HuH-7.5 (cell line): ENCODE measurements around the gene TKT.

Experiments
- DNase-seq: peaks from one replicate; pipeline ENCODE4 v3.0.0; 2011; ENCODE audit warnings: low spot score

The TKT gene

DNA sequence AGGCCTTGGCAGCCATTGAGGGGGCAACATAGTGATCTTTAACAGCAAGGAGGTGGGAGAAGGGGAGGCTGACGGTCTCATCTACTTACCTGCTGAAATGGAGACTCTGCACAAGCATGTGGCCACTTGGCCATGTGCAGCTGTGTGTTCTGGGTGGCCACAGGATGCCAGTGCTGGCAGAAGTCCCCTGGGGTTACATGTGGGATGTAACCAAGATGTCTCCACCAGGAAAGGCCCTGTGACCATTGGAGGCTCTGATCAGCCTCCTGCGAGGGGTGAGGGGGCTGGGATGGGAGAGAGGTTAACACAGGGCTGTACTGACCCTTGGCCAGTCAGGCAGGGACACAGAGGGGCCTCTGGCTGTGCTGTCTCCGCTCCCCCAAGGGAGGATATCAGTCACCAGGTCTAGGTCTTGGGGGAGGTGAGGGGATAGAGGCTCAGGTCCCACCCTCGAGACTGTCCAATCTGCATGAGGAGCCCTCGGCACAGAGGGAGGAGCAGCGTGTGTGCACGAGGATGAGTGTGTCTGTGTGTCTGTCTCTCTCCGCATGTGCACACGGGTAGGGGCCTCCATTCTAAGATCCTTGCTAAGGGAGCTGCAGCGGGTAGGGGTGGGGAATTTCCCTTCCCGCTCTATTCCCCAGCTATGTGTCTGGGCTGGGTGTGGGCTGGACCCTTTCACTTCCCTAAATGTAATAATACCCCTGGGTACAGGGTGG lies 75.4 kb downstream of the TKT start:
- DNase-seq, result no peak

DNA sequence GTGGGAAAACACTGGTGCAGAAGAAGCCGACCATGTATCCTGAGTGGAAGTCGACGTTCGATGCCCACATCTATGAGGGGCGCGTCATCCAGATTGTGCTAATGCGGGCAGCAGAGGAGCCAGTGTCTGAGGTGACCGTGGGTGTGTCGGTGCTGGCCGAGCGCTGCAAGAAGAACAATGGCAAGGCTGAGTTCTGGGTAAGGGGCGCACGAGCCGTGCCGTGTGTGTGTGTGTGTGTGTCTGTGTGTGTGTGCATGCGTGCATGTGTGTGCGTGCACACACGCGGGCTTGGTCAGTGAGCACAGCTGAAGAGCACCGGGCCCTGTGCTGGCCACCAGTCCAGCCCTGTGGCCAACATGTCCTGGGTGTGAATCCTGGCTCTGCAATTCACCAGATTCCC lies 76.2 kb downstream of the TKT start:
- no peak for DNase-seq

DNA sequence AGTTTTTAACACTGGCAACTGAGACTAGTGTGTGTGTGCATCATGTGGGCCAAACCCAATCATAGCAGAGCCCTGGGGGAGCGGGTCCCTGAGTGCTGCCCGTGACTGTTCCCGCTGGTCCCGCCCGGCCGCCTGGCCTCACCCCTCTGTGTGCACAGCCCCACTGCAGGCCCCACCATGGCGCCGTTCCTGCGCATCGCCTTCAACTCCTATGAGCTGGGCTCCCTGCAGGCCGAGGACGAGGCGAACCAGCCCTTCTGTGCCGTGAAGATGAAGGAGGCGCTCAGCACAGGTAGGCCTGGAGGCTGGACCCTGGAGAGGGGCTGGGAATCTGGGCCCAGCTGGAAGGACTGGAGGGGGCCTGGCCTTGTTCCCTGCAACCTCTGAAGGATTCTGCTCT lies 77.6 kb downstream of the TKT start:
- no peak for DNase-seq

DNA sequence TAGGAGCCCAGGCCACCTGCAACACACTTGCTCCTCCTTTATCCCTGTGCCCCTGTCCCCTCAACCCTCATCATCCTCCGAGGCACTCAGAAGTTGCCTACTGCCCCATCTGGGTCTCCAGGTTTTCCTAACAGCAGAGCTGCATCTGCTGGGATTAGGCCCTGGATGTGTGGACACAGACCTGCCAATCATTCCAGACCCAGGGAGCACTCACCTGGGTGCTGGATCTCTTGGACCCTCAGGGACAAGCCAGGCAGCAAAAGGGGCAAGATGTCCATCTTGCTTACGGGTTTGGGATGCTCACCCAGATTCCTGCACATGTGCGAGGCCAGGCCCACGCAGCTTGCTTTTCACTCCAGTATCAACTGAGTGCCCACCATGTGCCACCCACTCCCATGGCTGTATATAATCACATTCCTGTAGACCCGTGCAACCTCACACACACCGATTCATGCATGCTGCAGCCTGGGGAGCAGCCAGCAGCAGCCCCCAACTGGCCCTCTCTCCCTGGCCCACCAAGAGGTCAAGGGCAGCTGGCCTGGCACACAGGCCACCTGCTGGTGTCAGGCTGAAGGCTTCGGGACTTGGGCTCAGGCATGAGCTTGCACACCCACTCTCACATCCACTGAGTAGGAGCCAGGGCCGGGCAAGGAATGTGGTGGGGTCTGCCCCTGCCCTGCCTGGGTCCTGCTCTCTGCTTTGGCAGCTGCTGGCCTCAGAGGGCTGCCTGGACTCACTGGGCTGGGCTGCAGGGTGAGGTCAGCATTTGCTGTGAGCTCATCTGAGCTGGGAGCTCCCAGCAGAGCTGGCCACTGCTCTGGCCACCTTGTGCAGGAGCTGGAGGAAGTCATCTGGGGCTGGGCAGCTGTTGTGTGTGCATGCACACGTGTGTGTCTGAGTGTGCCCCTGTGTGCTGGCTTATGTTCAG lies 79.9 kb downstream of the TKT start:
- DNase-seq, result no peak
